MM.1S (cell line): Measurements from ENCODE around the gene HDGFL3.

Experiments used
- DNase-seq: peaks from one replicate; pipeline ENCODE4 v3.0.0-alpha.2; 2015
- H2AFZ ChIP-seq: fragments of 300-600 bp; sonication (generic); 2 replicates; pipeline ENCODE4 v1.6.0; 2016; ENCODE audit warnings: antibody characterized with exemption, low read length
- H3F3A ChIP-seq: fragments of 300-600 bp; sonication (generic); 2 replicates; pipeline ENCODE4 v1.6.1; 2016; ENCODE audit warnings: mild to moderate bottlenecking, antibody characterized with exemption, low read length, moderate library complexity, mixed read lengths; ENCODE audit not compliant: insufficient read depth
- H3K27ac ChIP-seq: fragments of 300-600 bp; sonication (generic); 2 replicates; pipeline ENCODE4 v1.5.1; 2016; ENCODE audit warnings: mild to moderate bottlenecking, low read length
- H3K27me3 ChIP-seq: fragments of 300-600 bp; sonication (generic); replicated peaks from 2 replicates; pipeline ENCODE4 v1.6.0; 2016; ENCODE audit warnings: low read length; ENCODE audit not compliant: insufficient read depth
- H3K36me3 ChIP-seq: fragments of 300-600 bp; sonication (generic); replicated peaks from 2 replicates; pipeline ENCODE4 v1.6.1; 2016; ENCODE audit warnings: mild to moderate bottlenecking, low read length, mixed read lengths; ENCODE audit not compliant: insufficient read depth
- H3K4me1 ChIP-seq: fragments of 300-600 bp; sonication (generic); 2 replicates; pipeline ENCODE4 v1.6.1; 2016; ENCODE audit warnings: low read length, mixed read lengths
- H3K4me2 ChIP-seq: fragments of 300-600 bp; sonication (generic); 2 replicates; pipeline ENCODE4 v1.6.0; 2016; ENCODE audit warnings: low read depth, low read length
- H3K4me3 ChIP-seq: fragments of 300-600 bp; sonication (generic); 2 replicates; pipeline ENCODE4 v1.5.1; 2016; ENCODE audit warnings: low read length, mixed read lengths
- H3K79me2 ChIP-seq: fragments of 300-600 bp; sonication (generic); 2 replicates; pipeline ENCODE4 v1.6.1; 2016; ENCODE audit warnings: mixed run types, low read length, mixed read lengths
- H3K9ac ChIP-seq: fragments of 300-600 bp; sonication (generic); 2 replicates; pipeline ENCODE4 v1.6.1; 2016; ENCODE audit warnings: low read length, mixed read lengths
- H3K9me2 ChIP-seq: fragments of 300-600 bp; sonication (generic); replicated peaks from 2 replicates; pipeline ENCODE4 v1.6.1; 2016; ENCODE audit warnings: mild to moderate bottlenecking, low read length, mixed read lengths; ENCODE audit not compliant: insufficient read depth
- H3K9me3 ChIP-seq: fragments of 300-600 bp; sonication (generic); replicated peaks from 2 replicates; pipeline ENCODE4 v1.6.1; 2016; ENCODE audit warnings: mild to moderate bottlenecking, low read length, mixed read lengths; ENCODE audit not compliant: insufficient read depth
- H4K20me1 ChIP-seq: fragments of 300-600 bp; sonication (generic); 2 replicates; pipeline ENCODE4 v1.6.1; 2016; ENCODE audit warnings: mild to moderate bottlenecking, low read length, moderate library complexity, mixed read lengths; ENCODE audit not compliant: insufficient read depth
- CTCF ChIP-seq: fragments of 300-600 bp; sonication (generic); IDR thresholded peaks from 2 replicates; pipeline ENCODE4 v1.5.1; 2016; ENCODE audit warnings: antibody characterized with exemption, low read length, mixed read lengths
- EZH2 ChIP-seq: fragments of 300-600 bp; sonication (generic); optimal IDR thresholded peaks from 2 replicates; pipeline ENCODE3; 2017; ENCODE audit warnings: low read depth, mild to moderate bottlenecking, antibody characterized with exemption, low read length, mixed read lengths
- EZH2phosphoT487 ChIP-seq: fragments of 300-600 bp; sonication (generic); IDR thresholded peaks from 2 replicates; pipeline ENCODE4 v1.6.1; 2018; ENCODE audit warnings: antibody characterized with exemption, low read length

Gene HDGFL3

GRCh38 chr15:83106994-83107840, 100.4 kb downstream of the HDGFL3 start, which contains the start of gene TM6SF1:
Gene TM6SF1, plus strand, starts transcription at chr15:83107645. Its CDS starts 36 bp downstream, at chr15:83107681.
- TF ChIP-seq EZH2phosphoT487 (no peak), EZH2 (no peak), CTCF (no peak)
- Histone ChIP-seq H3K79me2 (no peaks in the 10 kb centered on the region), H3K36me3 (no peaks in the 10 kb centered on the region), H4K20me1 (no peaks in the 10 kb centered on the region), H3K4me3 (no peak within 1 kb of the TSS), H3K9me3 (no peaks in the 10 kb centered on the region), H3K27me3 (no peaks in the 10 kb centered on the region), H3F3A (no peaks in the 10 kb centered on the region), H3K9me2 (no peaks in the 10 kb centered on the region), H3K4me1 (no peaks in the 10 kb centered on the region), H3K4me2 (no peak within 1 kb of the TSS; the same call in 1 of the 2 replicates), H2AFZ (no peak within 1 kb of the TSS), H3K9ac (no peak within 1 kb of the TSS), H3K27ac (no peak within 1 kb of the TSS)
- DNase-seq, result no peak

- TF ChIP-seq EZH2, result no peak
- no peak for TF ChIP-seq EZH2phosphoT487
- TF ChIP-seq CTCF, result no peak
- Histone ChIP-seq H3K9ac (no peak overlapping the region), H2AFZ (no peak overlapping the region), H3F3A (no peaks in the 10 kb centered on the region), H3K79me2 (no peaks in the 10 kb centered on the region), H4K20me1 (no peaks in the 10 kb centered on the region), H3K4me1 (no peaks in the 10 kb centered on the region), H3K9me3 (no peaks in the 10 kb centered on the region), H3K36me3 (no peaks in the 10 kb centered on the region), H3K9me2 (no peaks in the 10 kb centered on the region), H3K4me3 (no peak overlapping the region), H3K4me2 (no peak overlapping the region), H3K27me3 (no peaks in the 10 kb centered on the region), H3K27ac (no peak overlapping the region)
- DNase-seq, result no peak
Observed at GRCh38 chr15:83105440-83105839, 102.2 kb downstream of the HDGFL3 start.

GRCh38 chr15:83104141-83104540, 103.5 kb downstream of the HDGFL3 start:
- Histone ChIP-seq H3K9me3 (no peaks in the 10 kb centered on the region), H3K36me3 (no peaks in the 10 kb centered on the region), H3K27ac (no peak overlapping the region), H3K4me1 (no peaks in the 10 kb centered on the region), H4K20me1 (no peaks in the 10 kb centered on the region), H3F3A (no peaks in the 10 kb centered on the region), H2AFZ (no peak overlapping the region), H3K79me2 (no peaks in the 10 kb centered on the region), H3K9ac (no peak overlapping the region), H3K9me2 (no peaks in the 10 kb centered on the region), H3K4me2 (no peak overlapping the region), H3K4me3 (no peak overlapping the region), H3K27me3 (no peaks in the 10 kb centered on the region)
- no peak for DNase-seq
- TF ChIP-seq CTCF, result no peak
- no peak for TF ChIP-seq EZH2phosphoT487
- TF ChIP-seq EZH2, result no peak
